Spleen (tissue), 7 donors: ENCODE data around the gene ARHGEF28.

ENCODE experiments used
- POLR2A ChIP-seq, 3 donors: fragments of 450-650 bp; IDR thresholded peaks; one replicate each; pipeline ENCODE4 v1.5.1; 2017; ENCODE audit warnings: antibody characterized with exemption in 3 of 3, mild to moderate bottlenecking in 1 of 3
- TF ChIP-seq, protein P1 (sequence below), 11 experiments: fragments of 200-600 bp in 7 of 11; fragments of 450-650 bp in 4 of 11; sonication (generic) in 4 of 11; IDR thresholded peaks in 8 of 11; conservative IDR thresholded peaks in 3 of 11; 1 replicate in 7 of 11; 2 replicates in 4 of 11; pipeline versions ENCODE4 v1.4.0 to v1.8.0; 2016 to 2021; ENCODE audit warnings: antibody characterized with exemption in 11 of 11, inconsistent platforms in 4 of 11, mild to moderate bottlenecking in 1 of 11
- donor health status: DM: no; HTN: no; CAD: no; lungs with moderate emphysema.
- donor health status: DM: no; HTN: no; CAD: no.
- donor health status: DM: no; HTN: no; CAD: no.

DNA sequence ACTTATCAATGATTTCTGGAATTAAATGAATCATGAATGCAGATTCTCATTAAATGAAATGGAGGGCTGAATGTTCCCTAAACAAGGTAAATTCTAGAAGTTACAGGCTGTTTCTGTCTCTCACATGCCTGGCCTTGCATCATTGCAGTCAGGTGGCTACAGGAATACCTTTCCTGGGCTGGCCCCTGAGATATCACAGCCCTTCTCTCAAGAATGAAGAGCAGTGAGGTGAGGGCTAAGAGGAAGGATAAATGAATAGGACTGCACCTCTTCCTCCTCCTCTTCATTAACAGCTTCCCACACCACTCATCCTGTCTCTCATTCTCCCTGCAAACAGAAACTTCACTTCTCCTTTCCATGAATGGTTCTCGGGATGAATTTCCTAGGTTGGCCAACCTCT lies 22.5 kb downstream of the ARHGEF28 start:
- TF ChIP-seq, protein P1, sequence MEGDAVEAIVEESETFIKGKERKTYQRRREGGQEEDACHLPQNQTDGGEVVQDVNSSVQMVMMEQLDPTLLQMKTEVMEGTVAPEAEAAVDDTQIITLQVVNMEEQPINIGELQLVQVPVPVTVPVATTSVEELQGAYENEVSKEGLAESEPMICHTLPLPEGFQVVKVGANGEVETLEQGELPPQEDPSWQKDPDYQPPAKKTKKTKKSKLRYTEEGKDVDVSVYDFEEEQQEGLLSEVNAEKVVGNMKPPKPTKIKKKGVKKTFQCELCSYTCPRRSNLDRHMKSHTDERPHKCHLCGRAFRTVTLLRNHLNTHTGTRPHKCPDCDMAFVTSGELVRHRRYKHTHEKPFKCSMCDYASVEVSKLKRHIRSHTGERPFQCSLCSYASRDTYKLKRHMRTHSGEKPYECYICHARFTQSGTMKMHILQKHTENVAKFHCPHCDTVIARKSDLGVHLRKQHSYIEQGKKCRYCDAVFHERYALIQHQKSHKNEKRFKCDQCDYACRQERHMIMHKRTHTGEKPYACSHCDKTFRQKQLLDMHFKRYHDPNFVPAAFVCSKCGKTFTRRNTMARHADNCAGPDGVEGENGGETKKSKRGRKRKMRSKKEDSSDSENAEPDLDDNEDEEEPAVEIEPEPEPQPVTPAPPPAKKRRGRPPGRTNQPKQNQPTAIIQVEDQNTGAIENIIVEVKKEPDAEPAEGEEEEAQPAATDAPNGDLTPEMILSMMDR (IDR thresholded peaks at IDR 0.05 in 8 of 11, conservative IDR thresholded peaks at IDR 0.05 in 3 of 11) = no peak
- TF ChIP-seq POLR2A (IDR thresholded peaks at IDR 0.05) = no peak
